NT2/D1 (cell line): Measurements from ENCODE around the gene PLCXD3.

Source experiments
- DNase-seq: peaks from one replicate; pipeline ENCODE4 v3.0.0-alpha.2; 2011; ENCODE audit warnings: low read depth, low spot score
- H3K27me3 ChIP-seq: 2 replicates; pipeline ENCODE4 v1.6.0; 2011; ENCODE audit warnings: mild to moderate bottlenecking; ENCODE audit not compliant: insufficient read length, insufficient read depth
- H3K36me3 ChIP-seq: 2 replicates; pipeline ENCODE4 v1.6.1; 2011; ENCODE audit warnings: mild to moderate bottlenecking, low read length, mixed read lengths; ENCODE audit not compliant: insufficient read depth, insufficient read length
- H3K4me1 ChIP-seq: 2 replicates; pipeline ENCODE4 v1.5.1; 2011; ENCODE audit not compliant: insufficient read depth, insufficient read length
- H3K4me3 ChIP-seq: 2 replicates; pipeline ENCODE4 v1.5.1; 2011; ENCODE audit warnings: low read depth; ENCODE audit not compliant: insufficient read length
- H3K9ac ChIP-seq: 2 replicates; pipeline ENCODE4 v1.6.0; 2011; ENCODE audit warnings: low read depth; ENCODE audit not compliant: insufficient read length
- H3K9me3 ChIP-seq: 2 replicates; pipeline ENCODE4 v1.5.1; 2011; ENCODE audit warnings: mild to moderate bottlenecking, low read length; ENCODE audit not compliant: insufficient read depth
- SUZ12 ChIP-seq: IDR thresholded peaks from 2 replicates; pipeline ENCODE4 v1.6.1; 2011; ENCODE audit not compliant: insufficient read length, insufficient read depth; ENCODE audit errors: extremely low read depth
- YY1 ChIP-seq: IDR thresholded peaks from 2 replicates; pipeline ENCODE4 v1.6.1; 2011; ENCODE audit not compliant: insufficient read length, insufficient read depth
- ZNF274 ChIP-seq: IDR thresholded peaks from 2 replicates; pipeline ENCODE4 v1.6.1; 2011; ENCODE audit warnings: mild to moderate bottlenecking, low read depth, low read length

Gene PLCXD3

GRCh38 chr5:41452506-41452905 lies 57.9 kb downstream of the PLCXD3 start:
- H3K4me3 ChIP-seq = no peak overlapping the region
- DNase-seq = no peak

GRCh38 chr5:41447650-41448510 lies 62.5 kb downstream of the PLCXD3 start:
- DNase-seq = no peak
- TF ChIP-seq ZNF274 = no peak
- TF ChIP-seq YY1 = no peak
- TF ChIP-seq SUZ12 = no peak
- Histone ChIP-seq H3K9me3 (no peaks in the 10 kb centered on the region), H3K36me3 (no peaks in the 10 kb centered on the region), H3K4me3 (no peak overlapping the region), H3K9ac (no peak overlapping the region), H3K4me1 (no peaks in the 10 kb centered on the region), H3K27me3 (no peaks in the 10 kb centered on the region)

More at GRCh38 chr5:41452506-41452905, 57.9 kb downstream of the PLCXD3 start:
- H3K27me3 ChIP-seq = no peaks in the 10 kb centered on the region
- H3K9ac ChIP-seq = no peak overlapping the region
- H3K4me1 ChIP-seq = no peaks in the 10 kb centered on the region
- no peaks in the 10 kb centered on the region for H3K9me3 ChIP-seq
- TF ChIP-seq YY1 (no peak), ZNF274 (no peak), SUZ12 (no peak)
- no peaks in the 10 kb centered on the region for H3K36me3 ChIP-seq

DNA sequence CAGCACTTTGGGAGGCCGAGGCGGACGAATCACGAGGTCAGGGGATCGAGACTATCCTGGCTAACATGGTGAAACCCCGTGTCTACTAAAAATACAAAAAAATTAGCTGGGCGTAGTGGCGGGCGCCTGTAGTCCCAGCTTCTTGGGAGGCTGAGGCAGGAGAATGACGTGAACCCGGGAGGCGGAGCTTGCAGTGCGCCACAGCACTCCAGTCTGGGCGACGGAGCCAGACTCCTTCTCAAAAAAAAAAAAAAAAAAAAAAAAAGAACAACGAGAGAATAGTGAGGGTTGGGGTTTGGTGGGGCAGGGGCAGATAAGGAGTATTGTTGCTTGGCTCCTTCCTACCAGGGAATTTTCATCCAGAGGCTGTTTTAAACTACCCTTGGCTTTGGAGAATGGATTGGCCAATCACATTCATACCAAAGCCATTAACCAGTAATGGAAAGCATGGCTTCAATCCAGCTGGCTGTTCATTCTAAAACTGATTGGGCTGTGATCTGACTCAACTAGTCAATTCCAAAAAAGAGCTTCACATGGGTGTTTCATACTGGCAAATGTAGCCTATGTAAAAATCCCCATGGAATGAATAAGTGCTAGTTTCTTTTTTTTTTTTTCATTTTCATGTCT lies 64.4 kb downstream of the PLCXD3 start:
- no peak for TF ChIP-seq ZNF274
- TF ChIP-seq SUZ12 = no peak
- no peak for TF ChIP-seq YY1
- Histone ChIP-seq H3K9ac (no peak overlapping the region), H3K36me3 (no peaks in the 10 kb centered on the region), H3K4me1 (no peaks in the 10 kb centered on the region), H3K4me3 (no peak overlapping the region), H3K27me3 (no peaks in the 10 kb centered on the region), H3K9me3 (no peaks in the 10 kb centered on the region)
- DNase-seq = no peak

DNA sequence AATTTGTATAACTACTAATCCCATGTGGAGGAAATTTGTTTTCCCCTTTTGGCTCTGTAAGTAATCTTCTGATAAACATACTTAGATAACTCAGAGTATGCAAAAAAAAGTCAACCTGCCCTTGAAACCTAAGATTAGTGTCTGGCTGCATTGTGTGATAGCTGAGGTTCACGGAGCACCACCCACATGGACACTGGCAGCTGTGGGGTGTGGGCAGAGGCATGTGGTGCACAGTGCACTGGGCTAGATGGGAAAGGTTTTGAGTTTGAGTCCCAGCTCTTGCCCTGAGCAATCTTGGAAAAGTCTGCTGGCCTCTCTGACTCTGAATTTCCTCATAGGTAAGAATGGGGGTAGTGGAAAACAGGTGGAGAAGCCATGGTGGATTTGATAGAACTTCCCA lies 75.1 kb downstream of the PLCXD3 start:
- no peaks in the 10 kb centered on the region for H3K27me3 ChIP-seq
- H3K36me3 ChIP-seq = no peaks in the 10 kb centered on the region
- H3K9ac ChIP-seq = no peak overlapping the region
- H3K4me1 ChIP-seq = no peaks in the 10 kb centered on the region
- no peak overlapping the region for H3K4me3 ChIP-seq
- no peak for DNase-seq
- TF ChIP-seq SUZ12 (no peak), YY1 (no peak), ZNF274 (no peak)
- no peaks in the 10 kb centered on the region for H3K9me3 ChIP-seq

DNA sequence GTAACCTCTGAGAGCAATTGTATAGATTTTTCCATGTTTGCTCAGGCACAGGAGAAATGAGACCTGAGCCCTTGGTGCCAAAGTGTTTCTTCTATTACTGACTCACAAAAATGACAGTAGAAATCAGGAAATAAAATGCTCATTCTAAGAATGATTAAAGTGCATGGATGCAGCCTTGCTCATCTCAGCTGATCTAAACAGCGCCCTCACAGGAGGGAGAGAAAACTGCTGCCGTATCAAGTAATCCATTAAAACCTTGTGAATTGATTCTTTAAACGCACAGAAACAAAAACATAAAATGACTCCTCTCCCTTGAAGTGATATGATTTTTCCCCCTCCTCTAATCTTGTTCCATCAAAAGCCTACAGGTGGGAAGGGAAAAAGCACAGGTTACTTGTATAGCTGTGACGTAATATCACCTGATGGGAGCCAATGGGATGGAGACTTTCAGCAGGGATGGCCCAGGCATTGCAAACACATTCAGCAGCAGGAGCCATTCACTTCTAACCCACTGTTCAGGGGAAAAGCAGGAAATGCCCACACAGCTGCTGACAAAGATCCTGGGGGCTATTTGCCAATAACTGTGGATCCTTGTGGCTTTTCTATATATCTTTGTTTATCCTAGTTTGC lies 76.7 kb downstream of the PLCXD3 start:
- no peaks in the 10 kb centered on the region for H3K9me3 ChIP-seq
- DNase-seq = no peak
- no peak overlapping the region for H3K4me3 ChIP-seq
- H3K9ac ChIP-seq = no peak overlapping the region
- H3K36me3 ChIP-seq = no peaks in the 10 kb centered on the region
- H3K27me3 ChIP-seq = no peaks in the 10 kb centered on the region
- H3K4me1 ChIP-seq = no peaks in the 10 kb centered on the region
- TF ChIP-seq YY1 (no peak), SUZ12 (no peak), ZNF274 (no peak)

DNA sequence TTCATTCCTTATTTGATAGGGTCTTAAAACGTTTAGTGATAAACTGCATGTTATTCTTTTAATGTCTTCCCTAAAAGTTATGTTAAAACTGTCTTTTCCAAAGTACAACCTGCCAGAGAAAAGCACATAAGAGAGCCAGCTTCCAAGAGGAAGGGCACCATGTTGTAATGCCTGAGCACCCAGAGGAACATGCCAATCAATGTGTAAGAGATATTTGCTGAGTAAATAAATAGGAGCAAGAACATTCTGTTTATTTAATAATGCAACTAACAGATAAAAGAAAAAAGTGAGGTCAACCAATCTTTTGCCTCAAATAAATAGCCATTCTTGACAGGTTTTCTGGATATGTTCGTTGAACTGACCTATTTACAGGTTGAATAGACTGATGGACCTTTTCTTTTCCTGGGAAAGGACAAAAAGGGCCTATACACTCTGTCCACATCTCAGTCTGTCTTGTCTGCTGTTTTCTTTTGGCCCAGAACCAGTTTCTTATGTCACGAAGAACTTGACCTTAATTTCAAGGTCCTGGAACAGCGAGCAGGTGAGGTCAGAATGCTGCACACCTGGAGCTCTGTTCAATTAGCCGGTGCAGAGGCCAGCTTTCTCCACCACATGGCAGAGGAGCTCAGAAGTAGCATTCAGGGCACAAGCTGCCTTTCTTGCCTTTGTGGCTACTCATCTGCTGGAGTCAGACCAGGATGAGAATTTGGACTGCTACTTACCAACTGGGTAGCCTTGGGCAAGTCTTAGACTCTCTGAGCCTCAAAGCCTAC lies 77.7 kb downstream of the PLCXD3 start:
- no peak for TF ChIP-seq YY1
- no peak for TF ChIP-seq SUZ12
- no peak for TF ChIP-seq ZNF274
- no peak for DNase-seq

GRCh38 chr5:41427505-41427904 lies 82.9 kb downstream of the PLCXD3 start:
- H3K4me3 ChIP-seq = no peak overlapping the region
- H3K36me3 ChIP-seq = no peaks in the 10 kb centered on the region
- no peaks in the 10 kb centered on the region for H3K27me3 ChIP-seq
- H3K4me1 ChIP-seq = no peaks in the 10 kb centered on the region
- no peaks in the 10 kb centered on the region for H3K9me3 ChIP-seq
- H3K9ac ChIP-seq = no peak overlapping the region
- TF ChIP-seq YY1 = no peak
- DNase-seq = no peak

More for the DNA sequence above, 77.7 kb downstream of the PLCXD3 start:
- H3K9me3 ChIP-seq = no peaks in the 10 kb centered on the region
- no peak overlapping the region for H3K4me3 ChIP-seq
- no peak overlapping the region for H3K9ac ChIP-seq
- H3K27me3 ChIP-seq = no peaks in the 10 kb centered on the region
- no peaks in the 10 kb centered on the region for H3K4me1 ChIP-seq
- H3K36me3 ChIP-seq = no peaks in the 10 kb centered on the region
